Measurements from ENCODE around the gene LLCFC1.

DNA sequence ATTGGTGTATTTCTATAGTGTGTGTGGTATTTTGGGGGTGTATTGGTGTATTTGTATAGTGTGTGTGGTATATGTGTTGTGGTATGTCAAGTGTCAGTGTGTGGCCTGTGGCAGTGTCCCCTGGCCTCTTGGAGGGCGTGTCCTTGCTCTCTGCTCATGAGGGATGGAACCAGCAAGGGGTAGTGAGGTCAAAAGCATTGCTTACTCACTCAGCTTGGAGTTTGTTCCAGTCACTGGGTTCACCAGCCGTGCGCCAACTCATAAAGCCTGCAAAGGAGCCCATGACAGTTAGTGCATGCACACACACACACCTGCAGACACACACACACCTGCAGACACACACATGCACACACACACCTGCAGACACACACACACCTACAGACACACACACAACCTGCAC is 49.5 kb upstream of the LLCFC1 start:
- no peak for TF ChIP-seq POLR2A (IDR thresholded peaks at IDR 0.05)
- TF ChIP-seq, protein P1, sequence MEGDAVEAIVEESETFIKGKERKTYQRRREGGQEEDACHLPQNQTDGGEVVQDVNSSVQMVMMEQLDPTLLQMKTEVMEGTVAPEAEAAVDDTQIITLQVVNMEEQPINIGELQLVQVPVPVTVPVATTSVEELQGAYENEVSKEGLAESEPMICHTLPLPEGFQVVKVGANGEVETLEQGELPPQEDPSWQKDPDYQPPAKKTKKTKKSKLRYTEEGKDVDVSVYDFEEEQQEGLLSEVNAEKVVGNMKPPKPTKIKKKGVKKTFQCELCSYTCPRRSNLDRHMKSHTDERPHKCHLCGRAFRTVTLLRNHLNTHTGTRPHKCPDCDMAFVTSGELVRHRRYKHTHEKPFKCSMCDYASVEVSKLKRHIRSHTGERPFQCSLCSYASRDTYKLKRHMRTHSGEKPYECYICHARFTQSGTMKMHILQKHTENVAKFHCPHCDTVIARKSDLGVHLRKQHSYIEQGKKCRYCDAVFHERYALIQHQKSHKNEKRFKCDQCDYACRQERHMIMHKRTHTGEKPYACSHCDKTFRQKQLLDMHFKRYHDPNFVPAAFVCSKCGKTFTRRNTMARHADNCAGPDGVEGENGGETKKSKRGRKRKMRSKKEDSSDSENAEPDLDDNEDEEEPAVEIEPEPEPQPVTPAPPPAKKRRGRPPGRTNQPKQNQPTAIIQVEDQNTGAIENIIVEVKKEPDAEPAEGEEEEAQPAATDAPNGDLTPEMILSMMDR (IDR thresholded peaks at IDR 0.05): no peak
- no peak for TF ChIP-seq EP300 (IDR thresholded peaks at IDR 0.05)

Measured in sigmoid colon (tissue), 4 donors.